C4-2B (cell line): Measurements from ENCODE around the gene ZDHHC17.

Source experiments
- ZFX ChIP-seq: fragments of 450-650 bp; IDR thresholded peaks from 2 replicates; pipeline ENCODE4 v1.6.1; 2017
- TF ChIP-seq, protein P1 (sequence below): fragments of 450-650 bp; conservative IDR thresholded peaks from 2 replicates; pipeline ENCODE4 v1.5.1; 2017; ENCODE audit warnings: mild to moderate bottlenecking

DNA sequence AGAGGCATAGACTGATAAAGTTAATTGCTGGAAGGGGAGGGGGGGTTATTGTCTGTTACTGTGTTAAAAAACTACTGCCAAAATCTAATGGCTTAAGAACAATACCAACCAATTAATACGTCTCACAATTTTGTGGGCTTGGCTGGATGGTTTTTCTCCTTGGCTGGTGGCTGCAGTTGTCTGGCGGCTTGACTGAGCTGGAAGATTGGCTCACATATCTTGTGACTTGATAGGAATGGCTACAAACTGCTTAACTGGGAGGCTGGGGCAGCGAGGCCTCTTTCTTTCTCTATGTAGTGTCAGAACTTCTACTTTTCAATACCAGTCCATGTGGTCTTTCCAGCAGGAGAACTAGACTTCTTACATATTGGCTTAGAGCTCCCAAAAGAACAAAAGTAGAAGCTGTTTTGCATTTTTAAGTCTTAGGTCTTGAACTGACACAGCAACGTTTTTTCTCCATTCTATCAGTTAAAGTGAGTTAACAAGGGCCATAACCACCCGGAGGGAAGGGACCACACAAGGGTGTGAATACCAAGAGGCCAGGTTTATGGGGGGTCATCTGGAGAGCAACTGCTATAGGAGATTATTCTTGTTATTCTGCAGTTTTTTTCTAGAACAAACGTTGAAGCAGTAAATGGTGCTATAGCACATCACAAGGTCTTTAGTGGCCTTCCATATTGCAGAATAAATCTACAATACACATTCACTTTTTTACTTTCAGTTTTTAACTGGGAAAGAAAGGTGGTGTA is 46.9 kb downstream of the ZDHHC17 start:
- TF ChIP-seq, protein P1, sequence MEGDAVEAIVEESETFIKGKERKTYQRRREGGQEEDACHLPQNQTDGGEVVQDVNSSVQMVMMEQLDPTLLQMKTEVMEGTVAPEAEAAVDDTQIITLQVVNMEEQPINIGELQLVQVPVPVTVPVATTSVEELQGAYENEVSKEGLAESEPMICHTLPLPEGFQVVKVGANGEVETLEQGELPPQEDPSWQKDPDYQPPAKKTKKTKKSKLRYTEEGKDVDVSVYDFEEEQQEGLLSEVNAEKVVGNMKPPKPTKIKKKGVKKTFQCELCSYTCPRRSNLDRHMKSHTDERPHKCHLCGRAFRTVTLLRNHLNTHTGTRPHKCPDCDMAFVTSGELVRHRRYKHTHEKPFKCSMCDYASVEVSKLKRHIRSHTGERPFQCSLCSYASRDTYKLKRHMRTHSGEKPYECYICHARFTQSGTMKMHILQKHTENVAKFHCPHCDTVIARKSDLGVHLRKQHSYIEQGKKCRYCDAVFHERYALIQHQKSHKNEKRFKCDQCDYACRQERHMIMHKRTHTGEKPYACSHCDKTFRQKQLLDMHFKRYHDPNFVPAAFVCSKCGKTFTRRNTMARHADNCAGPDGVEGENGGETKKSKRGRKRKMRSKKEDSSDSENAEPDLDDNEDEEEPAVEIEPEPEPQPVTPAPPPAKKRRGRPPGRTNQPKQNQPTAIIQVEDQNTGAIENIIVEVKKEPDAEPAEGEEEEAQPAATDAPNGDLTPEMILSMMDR, result no peak
- TF ChIP-seq ZFX, result no peak
